ENCODE measurements around the gene HCN3. TPM values are rescaled to one million over a fixed set of nuclear protein-coding genes. Genes with fewer than 3 reads are reported as not detected.
A peak's percentile ranks its signal among the peaks of the same experiment; 100 is the strongest.

HCN3 gene
- total and polyA plus RNA-seq, 2 donors = 3.0 to 3.2 TPM

DNA sequence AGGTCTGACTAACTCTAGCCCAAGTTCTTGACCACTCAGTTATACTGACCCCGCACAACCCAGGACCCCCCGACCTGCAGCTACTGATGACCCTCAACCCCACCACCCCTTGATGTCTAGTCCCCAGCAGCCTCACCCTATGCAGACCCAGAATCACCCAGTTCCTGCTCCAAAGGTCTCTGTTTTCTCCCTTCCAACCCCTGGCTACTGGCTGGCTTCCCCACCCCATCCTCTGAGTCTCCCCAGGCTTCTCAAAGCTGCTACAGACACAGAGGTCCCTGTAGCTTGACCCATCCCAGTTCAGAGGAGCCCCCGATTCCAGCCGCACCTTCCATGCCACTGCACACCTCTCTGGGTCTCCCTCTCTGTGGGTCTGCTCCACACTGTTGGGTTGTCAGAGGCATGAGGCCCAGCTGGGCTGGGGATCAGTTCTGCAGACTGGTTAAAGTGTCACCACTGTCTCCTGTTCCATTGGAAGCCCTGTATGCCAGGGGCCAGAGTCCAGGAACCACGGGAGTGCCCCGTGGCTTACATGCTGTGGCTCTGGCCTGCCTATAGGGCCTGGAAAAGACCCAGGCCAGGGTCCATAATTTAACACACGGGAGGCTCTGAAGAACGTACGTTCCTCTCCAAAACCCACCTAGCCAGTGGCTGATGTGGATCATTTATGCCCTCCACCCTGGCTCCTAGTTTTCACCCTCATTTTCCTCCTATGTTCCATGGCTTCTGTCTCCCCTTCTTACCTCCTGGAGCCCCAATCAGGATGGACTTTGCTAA, 23.5 kb downstream of the HCN3 start:
- no peak for DNase-seq (ENCODE audit: extremely low spot score)
- H3K36me3 ChIP-seq (ENCODE audit: insufficient read depth) = no peaks in the 10 kb centered on the region
- no peaks in the 10 kb centered on the region for H3K4me1 ChIP-seq (ENCODE audit: insufficient read depth)
- WGBS = 86% methylated on average over 9 of the region's 9 CpGs
- no peak overlapping the region for H3K27ac ChIP-seq (ENCODE audit: low read depth)
- no peak overlapping the region for H3K4me3 ChIP-seq (ENCODE audit: low read depth, low read length)

DNA sequence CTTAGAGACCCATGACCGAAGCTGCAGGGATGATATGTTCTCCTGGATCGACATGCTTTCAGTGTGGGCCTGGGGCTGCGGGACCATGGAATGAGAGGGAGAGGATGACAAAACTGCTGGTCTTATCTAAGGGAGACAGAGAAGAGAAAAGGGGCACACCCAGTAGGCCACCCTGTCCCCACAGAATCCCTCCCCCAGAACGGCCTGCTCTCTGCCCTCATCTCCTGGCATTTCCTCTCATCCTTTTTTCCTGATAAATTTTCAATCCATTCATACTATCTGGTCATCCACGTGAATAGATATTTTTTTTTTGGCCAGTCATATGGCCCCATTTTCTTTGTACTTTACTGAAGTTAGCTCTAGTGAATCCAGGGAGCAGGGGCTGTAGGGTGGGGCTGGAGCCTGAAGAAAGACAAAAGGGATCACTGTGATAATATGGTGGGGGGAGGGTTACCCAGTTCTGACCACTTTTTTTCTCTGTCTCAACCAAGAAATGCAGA, 24.1 kb downstream of the HCN3 start, which contains the start of gene PKLR:
Gene PKLR, minus strand, starts transcription at position 97 of the 500 bp plus-strand sequence. Its CDS starts 43 bp downstream, at position 54.
- Histone ChIP-seq H3K4me3 (ENCODE audit: low read depth, low read length) (no peak within 1 kb of the TSS), H3K27ac (ENCODE audit: low read depth) (no peak within 1 kb of the TSS), H3K4me1 (ENCODE audit: insufficient read depth) (no peaks in the 10 kb centered on the region), H3K36me3 (ENCODE audit: insufficient read depth) (no peaks in the 10 kb centered on the region)
- 82% methylated on average over 5 of the region's 5 CpGs for WGBS
- DNase-seq (ENCODE audit: extremely low spot score) = no peak

DNA sequence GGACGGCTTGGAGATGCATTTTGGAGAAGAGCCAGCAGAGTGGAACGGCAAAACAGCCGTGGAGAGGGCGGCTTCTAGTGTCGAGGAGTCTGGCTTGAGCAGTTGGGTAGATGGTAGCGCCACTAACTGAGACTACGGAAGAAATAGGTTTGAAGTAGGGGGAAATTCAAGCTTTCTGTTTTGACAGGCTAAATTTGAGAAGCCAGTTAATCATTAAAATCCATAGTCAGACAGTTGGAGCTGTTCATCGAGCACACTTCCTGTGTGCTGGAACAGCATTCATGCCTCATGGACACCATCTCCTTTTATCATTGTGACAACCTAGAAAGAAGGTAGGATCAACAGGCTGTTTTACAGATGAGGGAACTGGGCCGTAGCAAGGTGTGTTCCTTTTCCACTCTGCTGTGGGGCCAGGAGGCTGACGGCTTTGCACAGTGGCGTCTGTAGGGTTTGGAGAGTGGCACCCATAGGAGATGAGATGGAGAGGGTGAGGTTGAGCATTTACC, 27.3 kb downstream of the HCN3 start:
- DNase-seq (ENCODE audit: extremely low spot score) = no peak
- no peaks in the 10 kb centered on the region for H3K36me3 ChIP-seq (ENCODE audit: insufficient read depth)
- WGBS = 78% methylated on average over 11 of the region's 11 CpGs
- H3K4me3 ChIP-seq (ENCODE audit: low read depth, low read length) = no peak overlapping the region
- peaks cover 1% of the 10 kb centered on the region for H3K4me1 ChIP-seq (ENCODE audit: insufficient read depth)
- H3K27ac ChIP-seq (ENCODE audit: low read depth) = no peak overlapping the region

DNA sequence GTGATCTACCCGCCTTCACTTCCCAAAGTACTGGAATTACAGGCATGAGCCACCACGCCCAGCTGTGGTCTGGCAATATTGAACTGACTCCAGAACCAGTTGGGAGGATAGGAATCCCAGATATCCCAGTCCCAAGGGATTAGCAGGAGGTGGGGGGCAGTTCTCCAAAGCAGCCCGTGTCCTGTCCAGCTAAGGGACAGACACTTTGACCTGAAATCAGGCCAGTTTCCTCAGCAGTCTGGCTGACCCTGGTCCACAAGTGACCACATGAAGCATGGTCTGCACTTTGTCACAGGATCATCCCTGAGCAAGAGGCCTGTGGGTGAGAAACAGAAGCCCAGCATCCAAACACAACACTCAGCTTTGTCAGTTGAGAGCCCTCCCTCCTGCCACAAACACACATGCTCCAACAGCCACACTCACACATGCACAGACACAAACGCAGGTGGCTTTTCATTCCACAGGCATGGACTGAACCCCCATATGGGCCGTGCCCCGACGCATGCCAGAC, 28.7 kb downstream of the HCN3 start:
- no peaks in the 10 kb centered on the region for H3K36me3 ChIP-seq (ENCODE audit: insufficient read depth)
- peaks cover 3% of the 10 kb centered on the region for H3K4me1 ChIP-seq (ENCODE audit: insufficient read depth)
- no peak for DNase-seq (ENCODE audit: extremely low spot score)
- 72% methylated on average over 7 of the region's 7 CpGs for WGBS
- H3K4me3 ChIP-seq (ENCODE audit: low read depth, low read length) = no peak overlapping the region
- H3K27ac ChIP-seq (ENCODE audit: low read depth) = no peak overlapping the region

DNA sequence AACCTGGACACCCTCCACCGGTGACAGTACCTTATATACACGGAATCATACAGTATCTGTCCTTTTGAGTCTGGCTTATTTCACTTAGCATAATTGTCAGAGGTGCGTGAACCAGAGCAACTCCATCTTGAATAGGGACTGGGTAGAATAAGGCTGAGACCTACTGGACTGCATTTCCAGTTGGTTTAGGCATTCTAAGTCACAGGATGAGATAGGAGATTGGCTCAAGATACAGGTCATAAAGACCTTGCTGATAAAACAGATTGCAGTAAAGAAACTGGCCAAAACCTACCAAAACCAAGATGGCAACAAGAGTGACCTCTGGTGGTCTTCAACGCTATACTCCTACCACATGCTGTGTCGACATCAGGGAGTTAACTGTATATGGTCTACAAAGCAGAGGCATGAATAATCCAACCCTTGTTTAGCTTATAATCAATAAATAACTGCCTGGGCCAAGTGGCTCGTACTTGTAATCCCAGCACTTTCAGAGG, 30.0 kb downstream of the HCN3 start:
- WGBS = 37% methylated on average over 6 of the region's 6 CpGs
- Histone ChIP-seq H3K4me1 (ENCODE audit: insufficient read depth) (peaks cover 3% of the 10 kb centered on the region), H3K36me3 (ENCODE audit: insufficient read depth) (no peaks in the 10 kb centered on the region), H3K4me3 (ENCODE audit: low read depth, low read length) (no peak overlapping the region), H3K27ac (ENCODE audit: low read depth) (no peak overlapping the region)
- DNase-seq (ENCODE audit: extremely low spot score) = no peak

DNA sequence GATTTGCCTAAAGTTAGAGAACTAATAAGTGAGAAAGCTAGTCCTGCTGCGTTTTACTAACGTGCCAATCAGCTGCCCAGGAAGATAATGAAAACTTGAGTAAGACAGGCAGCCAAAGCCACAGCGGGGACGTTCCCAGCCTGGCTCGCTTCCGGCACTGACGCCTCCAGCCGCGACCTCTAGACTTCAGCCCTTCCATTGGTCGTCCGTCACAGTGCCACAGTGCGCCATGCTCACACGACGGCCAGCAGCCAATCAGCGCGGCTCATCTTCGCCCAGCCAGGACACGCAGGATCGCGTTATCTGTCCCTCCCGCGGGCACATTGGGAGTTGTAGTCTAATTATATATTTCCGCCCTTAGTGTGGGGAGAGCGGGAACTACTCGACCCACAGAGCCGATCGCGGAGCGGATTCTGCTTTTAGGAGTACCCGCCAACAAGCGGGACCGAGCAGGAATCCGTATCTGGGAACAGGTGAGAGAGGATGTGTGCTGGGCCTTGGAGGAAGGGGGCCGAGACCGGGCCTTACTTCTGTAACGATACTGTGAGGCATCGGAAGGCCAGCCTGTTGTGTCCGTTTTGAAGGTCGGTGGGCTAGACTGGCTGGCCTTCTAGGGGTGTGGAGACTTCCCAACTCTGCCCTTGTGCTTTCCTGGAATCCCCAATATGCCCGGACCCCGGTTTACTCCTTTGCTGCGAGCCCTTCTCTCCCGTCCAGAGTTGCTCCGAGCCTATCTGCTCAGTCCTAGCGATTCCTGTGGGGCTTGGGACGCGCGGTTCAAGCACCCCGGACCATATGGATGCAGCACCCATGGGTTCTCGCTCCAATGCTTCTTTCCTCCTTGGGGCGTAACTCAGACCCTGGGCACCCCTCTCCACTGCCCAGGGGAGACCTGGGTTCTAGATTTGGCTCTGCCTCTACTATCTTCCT, 31.5 kb downstream of the HCN3 start, which contains the start of gene FDPS:
Gene FDPS, plus strand, starts transcription at position 374 of the 930 bp plus-strand sequence. CDS start 924 bp downstream, outside the sequence.
- Histone ChIP-seq H3K36me3 (ENCODE audit: insufficient read depth) (no peaks in the 10 kb centered on the region), H3K4me1 (ENCODE audit: insufficient read depth) (peaks cover 3% of the 10 kb centered on the region), H3K27ac (ENCODE audit: low read depth) (peak within 1 kb of the TSS; percentile 68), H3K4me3 (ENCODE audit: low read depth, low read length) (peak within 1 kb of the TSS; percentile 70)
- under 1% methylated on average over 51 of the region's 51 CpGs for WGBS
- peak; percentile 98 for DNase-seq (ENCODE audit: extremely low spot score)

DNA sequence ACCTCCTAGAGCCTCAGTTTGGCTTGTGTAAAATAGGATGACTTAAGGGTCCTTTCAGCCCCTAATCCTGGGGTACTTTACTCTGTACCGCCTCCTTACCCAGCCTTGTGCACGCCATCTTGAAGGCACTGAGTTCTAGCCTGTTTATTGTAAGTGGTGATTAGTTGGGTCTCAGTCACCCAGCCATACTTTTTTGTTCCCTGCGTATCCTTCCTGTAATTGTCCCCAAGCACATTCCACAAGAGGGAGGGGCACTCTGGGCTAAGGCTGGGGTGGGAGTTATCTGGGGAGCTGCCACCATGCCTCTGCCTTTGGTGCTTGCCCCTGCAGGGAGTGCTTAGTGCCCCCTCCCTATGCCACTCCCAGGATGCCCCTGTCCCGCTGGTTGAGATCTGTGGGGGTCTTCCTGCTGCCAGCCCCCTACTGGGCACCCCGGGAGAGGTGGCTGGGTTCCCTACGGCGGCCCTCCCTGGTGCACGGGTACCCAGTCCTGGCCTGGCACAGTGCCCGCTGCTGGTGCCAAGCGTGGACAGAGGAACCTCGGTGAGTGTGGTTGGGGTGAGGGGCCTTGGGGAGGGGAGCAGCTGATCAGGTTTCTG, 32.3 kb downstream of the HCN3 start:
- peaks cover 3% of the 10 kb centered on the region for H3K4me1 ChIP-seq (ENCODE audit: insufficient read depth)
- H3K27ac ChIP-seq (ENCODE audit: low read depth) = no peak overlapping the region
- WGBS = 18% methylated on average over 11 of the region's 11 CpGs
- peak overlapping the region; percentile 70 for H3K4me3 ChIP-seq (ENCODE audit: low read depth, low read length)
- no peaks in the 10 kb centered on the region for H3K36me3 ChIP-seq (ENCODE audit: insufficient read depth)
- no peak for DNase-seq (ENCODE audit: extremely low spot score)

DNA sequence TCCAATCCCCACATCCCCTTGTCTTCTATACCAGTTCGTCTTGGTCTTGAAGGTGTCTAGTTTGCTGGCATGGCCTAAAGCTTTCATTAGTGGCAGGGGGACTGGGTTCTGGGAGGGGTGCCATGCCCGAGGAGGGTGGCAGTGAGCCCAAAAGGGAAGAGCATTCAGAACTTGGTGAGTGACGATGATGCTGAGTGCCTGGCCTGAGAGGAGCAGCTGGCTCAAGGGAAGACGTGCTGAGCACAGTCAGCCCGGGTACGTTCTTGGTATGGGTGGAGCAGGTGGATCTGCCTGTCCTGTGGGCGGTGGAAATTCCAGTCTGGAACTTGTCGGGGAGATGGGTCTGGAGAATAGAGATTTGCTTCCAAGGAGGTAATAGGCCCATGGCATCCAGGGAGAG, 36.0 kb downstream of the HCN3 start:
- Histone ChIP-seq H3K36me3 (ENCODE audit: insufficient read depth) (no peaks in the 10 kb centered on the region), H3K27ac (ENCODE audit: low read depth) (no peak overlapping the region), H3K4me1 (ENCODE audit: insufficient read depth) (peaks cover 3% of the 10 kb centered on the region), H3K4me3 (ENCODE audit: low read depth, low read length) (no peak overlapping the region)
- no peak for DNase-seq (ENCODE audit: extremely low spot score)
- 83% methylated on average over 8 of the region's 8 CpGs for WGBS

DNA sequence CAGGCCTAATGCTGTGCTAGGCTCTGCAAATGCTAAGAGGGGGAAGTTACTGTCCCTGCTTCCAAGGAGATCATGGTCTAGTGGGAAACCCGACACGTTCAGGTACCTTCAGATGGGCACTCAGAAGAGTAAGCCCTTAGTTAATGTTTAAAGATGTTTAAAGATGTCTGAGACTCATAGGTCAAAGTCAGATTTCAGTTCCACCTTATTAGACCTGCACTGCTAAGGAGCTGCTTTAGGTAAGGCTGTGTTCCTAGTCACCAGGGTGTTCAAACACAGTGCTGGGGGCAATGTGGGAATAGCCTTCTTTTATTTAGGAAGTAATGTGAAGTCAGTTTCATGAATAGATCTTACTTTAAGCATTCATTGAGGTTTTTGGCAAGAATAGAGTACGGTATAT, 39.7 kb downstream of the HCN3 start:
- WGBS = 93% methylated on average over 3 of the region's 3 CpGs
- DNase-seq (ENCODE audit: extremely low spot score) = no peak
- no peaks in the 10 kb centered on the region for H3K36me3 ChIP-seq (ENCODE audit: insufficient read depth)

DNA sequence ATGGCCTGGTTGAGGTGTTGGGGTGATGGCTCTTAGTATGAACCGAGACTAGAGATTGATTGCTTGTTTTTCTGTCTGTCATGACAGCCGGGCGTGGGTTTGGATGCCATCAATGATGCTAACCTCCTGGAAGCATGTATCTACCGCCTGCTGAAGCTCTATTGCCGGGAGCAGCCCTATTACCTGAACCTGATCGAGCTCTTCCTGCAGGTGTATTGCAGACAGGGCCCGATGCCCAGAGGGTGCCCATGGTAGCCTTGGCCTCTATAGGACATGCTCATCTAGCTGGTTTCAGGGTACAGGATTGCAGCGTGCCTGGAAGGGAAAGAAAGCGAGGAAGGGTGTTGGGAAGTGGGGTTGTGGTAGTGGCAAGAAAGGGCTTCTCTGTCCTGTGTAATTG, 40.8 kb downstream of the HCN3 start:
- DNase-seq (ENCODE audit: extremely low spot score) = no peak

More for the DNA sequence above, 39.7 kb downstream of the HCN3 start:
- Histone ChIP-seq H3K27ac (ENCODE audit: low read depth) (no peak overlapping the region), H3K4me3 (ENCODE audit: low read depth, low read length) (no peak overlapping the region), H3K4me1 (ENCODE audit: insufficient read depth) (peaks cover 2% of the 10 kb centered on the region)

DNA sequence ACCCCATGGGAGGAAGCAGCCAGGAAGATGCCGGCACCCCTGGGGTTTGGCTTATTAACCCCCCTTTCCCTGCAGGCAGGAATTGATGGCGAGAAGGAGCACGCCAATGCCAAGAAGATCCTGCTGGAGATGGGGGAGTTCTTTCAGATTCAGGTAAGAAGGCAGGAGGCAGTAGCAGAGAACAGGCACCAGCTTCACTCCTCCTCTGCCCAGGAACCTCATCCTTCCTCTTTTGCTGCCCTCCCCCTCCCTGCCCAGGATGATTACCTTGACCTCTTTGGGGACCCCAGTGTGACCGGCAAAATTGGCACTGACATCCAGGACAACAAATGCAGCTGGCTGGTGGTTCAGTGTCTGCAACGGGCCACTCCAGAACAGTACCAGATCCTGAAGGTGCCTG, 42.3 kb downstream of the HCN3 start:
- Histone ChIP-seq H3K4me1 (ENCODE audit: insufficient read depth) (peaks cover 2% of the 10 kb centered on the region), H3K36me3 (ENCODE audit: insufficient read depth) (no peaks in the 10 kb centered on the region), H3K27ac (ENCODE audit: low read depth) (no peak overlapping the region), H3K4me3 (ENCODE audit: low read depth, low read length) (no peak overlapping the region)
- WGBS = 91% methylated on average over 5 of the region's 5 CpGs
- no peak for DNase-seq (ENCODE audit: extremely low spot score)

More for the DNA sequence above, 40.8 kb downstream of the HCN3 start:
- WGBS = 93% methylated on average over 9 of the region's 9 CpGs
- Histone ChIP-seq H3K27ac (ENCODE audit: low read depth) (no peak overlapping the region), H3K4me1 (ENCODE audit: insufficient read depth) (peaks cover 2% of the 10 kb centered on the region), H3K36me3 (ENCODE audit: insufficient read depth) (no peaks in the 10 kb centered on the region), H3K4me3 (ENCODE audit: low read depth, low read length) (no peak overlapping the region)

DNA sequence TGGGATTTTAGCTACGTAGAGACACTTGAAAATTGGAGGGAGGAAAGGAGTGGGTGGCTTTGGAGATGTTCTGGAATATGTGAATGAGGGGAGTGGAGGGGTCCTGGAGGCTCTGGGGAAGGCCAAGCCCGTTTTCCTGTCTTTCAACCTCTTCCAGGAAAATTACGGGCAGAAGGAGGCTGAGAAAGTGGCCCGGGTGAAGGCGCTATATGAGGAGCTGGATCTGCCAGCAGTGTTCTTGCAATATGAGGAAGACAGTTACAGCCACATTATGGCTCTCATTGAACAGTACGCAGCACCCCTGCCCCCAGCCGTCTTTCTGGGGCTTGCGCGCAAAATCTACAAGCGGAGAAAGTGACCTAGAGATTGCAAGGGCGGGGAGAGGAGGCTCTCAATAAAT, 43.0 kb downstream of the HCN3 start:
- no peak for DNase-seq (ENCODE audit: extremely low spot score)
- peak overlapping the region; percentile 42 for H3K4me3 ChIP-seq (ENCODE audit: low read depth, low read length)
- peaks cover 2% of the 10 kb centered on the region for H3K4me1 ChIP-seq (ENCODE audit: insufficient read depth)
- H3K36me3 ChIP-seq (ENCODE audit: insufficient read depth) = no peaks in the 10 kb centered on the region
- WGBS = 23% methylated on average over 11 of the region's 11 CpGs
- H3K27ac ChIP-seq (ENCODE audit: low read depth) = no peak overlapping the region
